ENCODE data around the gene AGO4. TPM values are rescaled to one million over a fixed set of nuclear protein-coding genes. Genes with fewer than 3 reads are reported as not detected.

The AGO4 gene
- total RNA-seq, 1 experiment from 2014 or later: 12.8 TPM

DNA sequence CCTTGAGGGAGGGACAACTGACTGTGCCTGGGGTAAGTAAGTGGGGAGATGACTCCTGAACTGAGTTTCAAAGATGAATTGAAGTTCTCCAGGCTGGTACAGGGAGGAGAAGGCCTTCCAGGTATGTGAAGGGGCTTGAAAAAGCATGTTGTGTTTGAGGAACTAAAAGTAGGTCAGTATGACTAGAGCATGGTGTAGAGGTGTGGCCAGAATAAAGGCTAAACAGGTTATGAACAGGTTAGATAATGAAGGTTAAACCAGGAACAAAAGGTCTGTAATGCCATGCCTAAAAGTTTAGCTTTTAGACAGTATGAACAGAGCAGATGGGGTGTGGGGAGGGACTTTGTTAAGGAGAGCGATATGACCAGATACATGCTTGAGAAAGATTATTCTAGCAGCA is 30.7 kb upstream of the AGO4 start:
- no peak overlapping the region for H3T11ph ChIP-seq (ENCODE audit: low read length)
- H2BK20ac ChIP-seq (ENCODE audit: low read depth, low read length, poor library complexity, severe bottlenecking): no peak overlapping the region
- no peak overlapping the region for H2AFZ ChIP-seq (ENCODE audit: low read length)
- no peak overlapping the region for H4K8ac ChIP-seq (replicated peaks; ENCODE audit: insufficient read length, low read depth, low read length)
- H4K5ac ChIP-seq (ENCODE audit: insufficient read length, low read depth, low read length): no peak overlapping the region
- no peak overlapping the region for H3K56ac ChIP-seq (ENCODE audit: insufficient read length, low read depth, low read length)
- no peak overlapping the region for H3K27ac ChIP-seq (ENCODE audit: insufficient read length, low read depth, low read length)
- H3K27me3 Mint-ChIP-seq (ENCODE audit: low read depth): no peaks in the 10 kb centered on the region; the same call in 1 of the 2 replicates
- H2BK5ac ChIP-seq (ENCODE audit: insufficient read length, low read length): no peak overlapping the region
- no peak overlapping the region for H2AK5ac ChIP-seq (ENCODE audit: insufficient read length, low read length)
- H3K79me1 ChIP-seq (ENCODE audit: insufficient read depth, low read depth, low read length, poor library complexity, severe bottlenecking): no peaks in the 10 kb centered on the region
- no peak for DNase-seq
- no peaks in the 10 kb centered on the region for H3K4me1 ChIP-seq (ENCODE audit: insufficient read depth, low read length)
- no CpG with 5 or more reads among the region's 1 CpG for WGBS (ENCODE audit: extremely low coverage, insufficient read length, low lambda C conversion rate)
- no peak overlapping the region for H3K18ac ChIP-seq (ENCODE audit: insufficient read length, low read depth, low read length)
- H3K23ac ChIP-seq (ENCODE audit: insufficient read length, low read depth, low read length): no peak overlapping the region
- H3K23me2 ChIP-seq (ENCODE audit: insufficient read length, low read depth, low read length, poor library complexity, severe bottlenecking): no peaks in the 10 kb centered on the region
- no peak overlapping the region for H2BK15ac ChIP-seq (ENCODE audit: low read depth, low read length)
- H3K4me2 ChIP-seq (ENCODE audit: insufficient read depth, insufficient read length, low read length): no peak overlapping the region
- H3K9me3 ChIP-seq (ENCODE audit: control insufficient read depth, low read depth, low read length): no peaks in the 10 kb centered on the region
- TF ChIP-seq, protein P1, sequence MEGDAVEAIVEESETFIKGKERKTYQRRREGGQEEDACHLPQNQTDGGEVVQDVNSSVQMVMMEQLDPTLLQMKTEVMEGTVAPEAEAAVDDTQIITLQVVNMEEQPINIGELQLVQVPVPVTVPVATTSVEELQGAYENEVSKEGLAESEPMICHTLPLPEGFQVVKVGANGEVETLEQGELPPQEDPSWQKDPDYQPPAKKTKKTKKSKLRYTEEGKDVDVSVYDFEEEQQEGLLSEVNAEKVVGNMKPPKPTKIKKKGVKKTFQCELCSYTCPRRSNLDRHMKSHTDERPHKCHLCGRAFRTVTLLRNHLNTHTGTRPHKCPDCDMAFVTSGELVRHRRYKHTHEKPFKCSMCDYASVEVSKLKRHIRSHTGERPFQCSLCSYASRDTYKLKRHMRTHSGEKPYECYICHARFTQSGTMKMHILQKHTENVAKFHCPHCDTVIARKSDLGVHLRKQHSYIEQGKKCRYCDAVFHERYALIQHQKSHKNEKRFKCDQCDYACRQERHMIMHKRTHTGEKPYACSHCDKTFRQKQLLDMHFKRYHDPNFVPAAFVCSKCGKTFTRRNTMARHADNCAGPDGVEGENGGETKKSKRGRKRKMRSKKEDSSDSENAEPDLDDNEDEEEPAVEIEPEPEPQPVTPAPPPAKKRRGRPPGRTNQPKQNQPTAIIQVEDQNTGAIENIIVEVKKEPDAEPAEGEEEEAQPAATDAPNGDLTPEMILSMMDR (conservative IDR thresholded peaks at IDR 0.05): no peak
- H4K91ac ChIP-seq (ENCODE audit: insufficient read length, low read depth, low read length): no peak overlapping the region
- H3K4me3 Mint-ChIP-seq: no peak overlapping the region
- no peak overlapping the region for H3K27ac Mint-ChIP-seq
- H3K27me3 ChIP-seq (ENCODE audit: insufficient read depth, low read length): no peaks in the 10 kb centered on the region
- no peaks in the 10 kb centered on the region for H3K79me2 ChIP-seq (ENCODE audit: insufficient read depth, low read length)
- no peak overlapping the region for H3K4ac ChIP-seq (ENCODE audit: low read depth, low read length)
- no peaks in the 10 kb centered on the region for H3K36me3 Mint-ChIP-seq (ENCODE audit: insufficient read depth in 1 of 3, low read depth in 3 of 3)
- H3K4me1 Mint-ChIP-seq: no peaks in the 10 kb centered on the region
- H4K20me1 ChIP-seq (ENCODE audit: control insufficient read depth, insufficient read depth, insufficient read length): no peaks in the 10 kb centered on the region
- no peak overlapping the region for H3K14ac ChIP-seq (ENCODE audit: insufficient read depth, low read length)
- no peak overlapping the region for H2BK120ac ChIP-seq (ENCODE audit: low read depth, low read length, poor library complexity, severe bottlenecking)
- no peak overlapping the region for H3K9ac ChIP-seq (ENCODE audit: extremely low read depth, insufficient read length, low read length)
- no peaks in the 10 kb centered on the region for H3K9me3 Mint-ChIP-seq
- no peak overlapping the region for H2BK12ac ChIP-seq (ENCODE audit: insufficient read length, low read depth, low read length)

Measured in H9 (cell line).